RPMI8226 (cell line): ENCODE measurements around the gene IPO5.
A peak's percentile ranks its signal among the peaks of the same experiment; 100 is the strongest.
"Not testable (repeated sequence)": the region's sequence is repeated elsewhere in the genome, so short reads cannot be mapped to it uniquely, and the experiment has no call there.

Source experiments
- DNase-seq: peaks from one replicate; pipeline ENCODE4 v3.0.0-alpha.2; 2015

The IPO5 gene

GRCh38 chr13:97951376-97951775 is 2.1 kb upstream of the IPO5 start:
- DNase-seq = no peak

- DNase-seq = not testable (repeated sequence)
Observed at GRCh38 chr13:97952831-97953230, 644 bp upstream of the IPO5 start.

GRCh38 chr13:97961340-97961739 is 7.9 kb downstream of the IPO5 start:
- no peak for DNase-seq

- no peak for DNase-seq
Observed at GRCh38 chr13:97962887-97963286, 9.4 kb downstream of the IPO5 start.

GRCh38 chr13:97967226-97967625 is 13.8 kb downstream of the IPO5 start:
- DNase-seq = no peak

GRCh38 chr13:97967948-97968347 is 14.5 kb downstream of the IPO5 start:
- DNase-seq = no peak

GRCh38 chr13:97971519-97971918 is 18.0 kb downstream of the IPO5 start:
- no peak for DNase-seq

- no peak for DNase-seq
Observed at GRCh38 chr13:97974773-97975172, 21.3 kb downstream of the IPO5 start.

- DNase-seq = no peak
Observed at GRCh38 chr13:97975280-97975847, 21.9 kb downstream of the IPO5 start.

- peak; percentile 94 for DNase-seq
Observed at GRCh38 chr13:97975848-97976609, 22.6 kb downstream of the IPO5 start.

- DNase-seq = peak; percentile 36
Observed at GRCh38 chr13:97976610-97977521, 23.4 kb downstream of the IPO5 start.

- DNase-seq = no peak
Observed at GRCh38 chr13:97977982-97978381, 24.5 kb downstream of the IPO5 start.

- no peak for DNase-seq
Observed at GRCh38 chr13:97978651-97979050, 25.2 kb downstream of the IPO5 start.

- no peak for DNase-seq
Observed at GRCh38 chr13:97979051-97979450, 25.6 kb downstream of the IPO5 start.

GRCh38 chr13:97979556-97979955 is 26.1 kb downstream of the IPO5 start:
- no peak for DNase-seq

GRCh38 chr13:97982286-97982685 is 28.8 kb downstream of the IPO5 start:
- DNase-seq = no peak

- DNase-seq = peak; percentile 80
Observed at GRCh38 chr13:97986835-97987234, 33.4 kb downstream of the IPO5 start.

- DNase-seq = no peak
Observed at GRCh38 chr13:97999653-98000052, 46.2 kb downstream of the IPO5 start.

- no peak for DNase-seq
Observed at GRCh38 chr13:98004107-98004506, 50.6 kb downstream of the IPO5 start.

- not testable (repeated sequence) for DNase-seq
Observed at GRCh38 chr13:98004997-98005396, 51.5 kb downstream of the IPO5 start.

- no peak for DNase-seq
Observed at GRCh38 chr13:98007001-98007400, 53.5 kb downstream of the IPO5 start.

GRCh38 chr13:98013241-98013640 is 59.8 kb downstream of the IPO5 start:
- DNase-seq = no peak

GRCh38 chr13:98014766-98015165 is 61.3 kb downstream of the IPO5 start:
- no peak for DNase-seq

- DNase-seq = no peak
Observed at GRCh38 chr13:98018293-98018692, 64.8 kb downstream of the IPO5 start.
